Hepatocyte (in vitro differentiated cells): Measurements from ENCODE around the gene RBM18.

Source experiments
- EZH2phosphoT487 ChIP-seq: fragments of 200-600 bp; sonication (generic); IDR thresholded peaks from one replicate; pipeline ENCODE4 v1.6.1; 2018; ENCODE audit warnings: antibody characterized with exemption, mild to moderate bottlenecking, low read depth, moderate library complexity; ENCODE audit not compliant: unreplicated experiment, severe bottlenecking
- TF ChIP-seq, protein P1 (sequence below): fragments of 200-600 bp; sonication (generic); IDR thresholded peaks from 2 replicates; pipeline ENCODE4 v1.5.1; 2016; ENCODE audit warnings: antibody characterized with exemption, mild to moderate bottlenecking; ENCODE audit not compliant: poor library complexity

GRCh38 chr9:122297512-122297911, 32.9 kb upstream of the RBM18 start:
- TF ChIP-seq, protein P1, sequence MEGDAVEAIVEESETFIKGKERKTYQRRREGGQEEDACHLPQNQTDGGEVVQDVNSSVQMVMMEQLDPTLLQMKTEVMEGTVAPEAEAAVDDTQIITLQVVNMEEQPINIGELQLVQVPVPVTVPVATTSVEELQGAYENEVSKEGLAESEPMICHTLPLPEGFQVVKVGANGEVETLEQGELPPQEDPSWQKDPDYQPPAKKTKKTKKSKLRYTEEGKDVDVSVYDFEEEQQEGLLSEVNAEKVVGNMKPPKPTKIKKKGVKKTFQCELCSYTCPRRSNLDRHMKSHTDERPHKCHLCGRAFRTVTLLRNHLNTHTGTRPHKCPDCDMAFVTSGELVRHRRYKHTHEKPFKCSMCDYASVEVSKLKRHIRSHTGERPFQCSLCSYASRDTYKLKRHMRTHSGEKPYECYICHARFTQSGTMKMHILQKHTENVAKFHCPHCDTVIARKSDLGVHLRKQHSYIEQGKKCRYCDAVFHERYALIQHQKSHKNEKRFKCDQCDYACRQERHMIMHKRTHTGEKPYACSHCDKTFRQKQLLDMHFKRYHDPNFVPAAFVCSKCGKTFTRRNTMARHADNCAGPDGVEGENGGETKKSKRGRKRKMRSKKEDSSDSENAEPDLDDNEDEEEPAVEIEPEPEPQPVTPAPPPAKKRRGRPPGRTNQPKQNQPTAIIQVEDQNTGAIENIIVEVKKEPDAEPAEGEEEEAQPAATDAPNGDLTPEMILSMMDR: no peak
- no peak for TF ChIP-seq EZH2phosphoT487
